GM08714 (cell line): ENCODE results near the gene UBE2D2.
A peak's percentile ranks its signal among the peaks of the same experiment; 100 is the strongest.

Experiments
- H3K4me3 ChIP-seq: fragments of 200-500 bp; sonication (Bioruptor generic); 2 replicates; pipeline ENCODE4 v1.5.1; 2014; ENCODE audit warnings: mild to moderate bottlenecking, low read length, inconsistent platforms
- ZNF274 ChIP-seq: IDR thresholded peaks from 2 replicates; pipeline ENCODE4 v1.6.1; 2012; ENCODE audit warnings: mild to moderate bottlenecking, low read depth, low read length

The UBE2D2 gene

GRCh38 chr5:139634541-139634940, 73.4 kb downstream of the UBE2D2 start:
- no peak for TF ChIP-seq ZNF274
- no peak overlapping the region for H3K4me3 ChIP-seq

- no peak overlapping the region; the same call in 1 of the 2 replicates for H3K4me3 ChIP-seq
- no peak for TF ChIP-seq ZNF274
Measured at GRCh38 chr5:139635191-139635590, 74.1 kb downstream of the UBE2D2 start.

GRCh38 chr5:139635606-139636206, 74.6 kb downstream of the UBE2D2 start:
- no peak for TF ChIP-seq ZNF274
- H3K4me3 ChIP-seq: peak overlapping the region; percentile 13; the same call in 1 of the 2 replicates

- TF ChIP-seq ZNF274: no peak
- peak overlapping the region; percentile 13; the same call in 1 of the 2 replicates for H3K4me3 ChIP-seq
Measured at GRCh38 chr5:139636207-139636792, 75.2 kb downstream of the UBE2D2 start.

GRCh38 chr5:139636975-139637408, 75.9 kb downstream of the UBE2D2 start:
- peak overlapping the region; percentile 42; the same call in 1 of the 2 replicates for H3K4me3 ChIP-seq

GRCh38 chr5:139637438-139638089, 76.4 kb downstream of the UBE2D2 start:
- no peak for TF ChIP-seq ZNF274
- H3K4me3 ChIP-seq: peak overlapping the region; percentile 26; the same call in 1 of the 2 replicates

More at GRCh38 chr5:139636975-139637408, 75.9 kb downstream of the UBE2D2 start:
- TF ChIP-seq ZNF274: no peak

GRCh38 chr5:139638090-139638735, 77.1 kb downstream of the UBE2D2 start:
- H3K4me3 ChIP-seq: no peak overlapping the region; the same call in 1 of the 2 replicates
- no peak for TF ChIP-seq ZNF274

- H3K4me3 ChIP-seq: no peak overlapping the region
- TF ChIP-seq ZNF274: no peak
Measured at GRCh38 chr5:139638736-139639618, 77.8 kb downstream of the UBE2D2 start.

- H3K4me3 ChIP-seq: no peak overlapping the region
- no peak for TF ChIP-seq ZNF274
Measured at GRCh38 chr5:139639619-139640380, 78.7 kb downstream of the UBE2D2 start.

GRCh38 chr5:139640421-139641115, 79.4 kb downstream of the UBE2D2 start:
- no peak for TF ChIP-seq ZNF274
- no peak overlapping the region for H3K4me3 ChIP-seq

GRCh38 chr5:139641116-139642080, 80.3 kb downstream of the UBE2D2 start:
- TF ChIP-seq ZNF274: no peak

More at GRCh38 chr5:139641116-139642080, 80.3 kb downstream of the UBE2D2 start:
- no peak overlapping the region for H3K4me3 ChIP-seq
